ENCODE results near the gene USP37. TPM values are rescaled to one million over a fixed set of nuclear protein-coding genes. Genes with fewer than 3 reads are reported as not detected.

The USP37 gene
- polyA plus RNA-seq, 2 of the 4 experiments (the other 2 are of a cell fraction): 5.1 to 12.8 TPM

DNA sequence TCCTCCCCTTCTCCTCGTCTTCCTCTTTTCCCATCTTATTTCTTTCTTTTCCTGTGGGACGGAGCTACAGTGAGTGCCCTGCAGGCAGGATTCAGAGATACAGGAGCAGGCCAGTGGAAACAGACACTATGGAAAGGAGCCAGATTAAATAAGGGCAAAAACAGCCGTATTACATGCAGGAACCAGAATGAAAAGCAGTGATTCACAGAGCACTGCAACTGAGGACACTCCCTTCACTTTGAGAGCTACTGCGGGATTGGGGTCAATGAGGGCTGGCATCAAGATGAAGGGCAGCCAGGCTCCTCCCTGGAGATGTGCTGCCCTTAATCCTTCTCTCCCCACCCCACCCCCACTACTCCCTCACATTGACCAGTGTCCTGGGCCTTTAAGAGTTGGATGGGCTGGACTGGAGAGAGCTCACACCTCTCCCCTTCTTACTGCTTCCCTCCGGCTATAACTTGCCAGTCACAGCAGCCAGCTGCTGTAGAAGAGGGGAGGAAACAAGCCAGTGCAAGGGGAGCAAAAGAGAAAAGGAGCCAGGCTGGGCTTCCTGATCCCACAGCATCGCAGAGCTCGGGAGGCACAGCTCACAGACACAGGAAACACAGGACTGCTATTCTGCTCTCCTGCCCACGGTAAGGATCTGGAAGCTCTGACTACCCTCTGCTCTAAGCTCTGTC lies 39.4 kb upstream of the USP37 start, which contains the start of gene PLCD4:
Gene PLCD4 (plus strand): TSS at position 464 of the 680 bp plus-strand sequence. CDS start 7,841 bp downstream, outside the sequence.
- H3K4me3 ChIP-seq: peak within 1 kb of the TSS; percentile 14; the same call in 1 of the 3 replicates
- H3K27ac ChIP-seq: peak within 1 kb of the TSS; percentile 21 to 62; a peak in 4 of 6 replicates
- no peak for TF ChIP-seq NFE2L2 (conservative IDR thresholded peaks at IDR 0.05; ENCODE audit: low read length)
- TF ChIP-seq HEYL (CRISPR knock-in tag; IDR thresholded peaks at IDR 0.05): no peak
- no peak for TF ChIP-seq HOXA7 (CRISPR knock-in tag; IDR thresholded peaks at IDR 0.05)
- TF ChIP-seq HES2 (IDR thresholded peaks at IDR 0.05): no peak
- H3K4me1 ChIP-seq: peaks cover 26% of the 10 kb centered on the region
- CTCF ChIA-PET: interaction anchor here (0.8 to 2.2 kb wide), 5 partner anchors 10 to 422 kb away, joined by 3 to 12 read pairs (median 4); no protein-coding TSS in a partner anchor
- no peaks in the 10 kb centered on the region for H3K9me3 ChIP-seq
- FAIRE-seq (no peak), ATAC-seq (peak; percentile 84 to 86), DNase-seq (ENCODE audit: low read depth in 1 of 2, low spot score in 1 of 2) (peak in 1 of 2 experiments; percentile 52)
- WGBS (ENCODE audit: missing lambda C conversion rate): 11% methylated on average over 8 of the region's 8 CpGs
- POLR2A ChIA-PET: interaction anchor here (0.6 kb wide), 2 partner anchors 58 to 103 kb away, joined by 3 to 6 read pairs; no protein-coding TSS in a partner anchor
- peak within 1 kb of the TSS; percentile 56 for H3K4me2 ChIP-seq

DNA sequence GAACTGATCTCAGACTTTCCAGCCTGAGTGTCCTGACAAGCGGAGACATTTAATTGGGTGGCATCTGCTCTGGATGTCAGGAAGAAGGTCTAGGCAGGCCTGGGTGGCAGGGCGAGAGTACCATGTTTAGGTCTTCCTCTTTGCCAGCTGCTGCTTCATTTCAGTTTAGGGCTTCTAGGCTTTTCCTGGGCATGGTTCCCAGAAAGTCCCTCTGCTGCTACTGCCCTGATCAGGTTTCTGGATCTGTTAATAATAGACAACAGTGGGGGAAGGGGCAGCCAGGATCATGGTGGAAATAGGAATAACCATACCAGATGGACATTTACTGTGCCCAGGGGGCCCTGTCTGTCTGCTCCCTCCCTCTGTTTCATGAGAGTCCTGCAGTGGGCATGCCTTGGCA lies 37.3 kb upstream of the USP37 start:
- ChIA-PET POLR2A (no interaction called here), CTCF (no interaction called here)
- Histone ChIP-seq H3K4me2 (no peak overlapping the region), H3K4me1 (peaks cover 26% of the 10 kb centered on the region), H3K27ac (peak overlapping the region in 1 of 2 experiments; percentile 10; a peak in 1 of 6 replicates), H3K9me3 (no peaks in the 10 kb centered on the region), H3K4me3 (no peak overlapping the region)
- no peak for ATAC-seq
- TF ChIP-seq CEBPB (IDR thresholded peaks at IDR 0.05) (no peak), BHLHE40 (IDR thresholded peaks at IDR 0.05; ENCODE audit: low read depth, low read length) (no peak), USF2 (IDR thresholded peaks at IDR 0.05) (no peak), ATOH8 (CRISPR knock-in tag; IDR thresholded peaks at IDR 0.05; ENCODE audit: low read depth) (no peak), JUN (IDR thresholded peaks at IDR 0.05) (no peak), REST (IDR thresholded peaks at IDR 0.05) (no peak), PHF8 (IDR thresholded peaks at IDR 0.05; ENCODE audit: borderline replicate concordance, low read depth) (no peak), FOXS1 (CRISPR knock-in tag; IDR thresholded peaks at IDR 0.05) (no peak), ESRRA (IDR thresholded peaks at IDR 0.05; ENCODE audit: borderline replicate concordance, low read length) (no peak), MYC (IDR thresholded peaks at IDR 0.05; ENCODE audit: borderline replicate concordance, low read length) (no peak), ZSCAN20 (CRISPR knock-in tag; IDR thresholded peaks at IDR 0.05) (no peak), RNF2 (IDR thresholded peaks at IDR 0.05; ENCODE audit: borderline replicate concordance, low read depth) (no peak), GATA3 (IDR thresholded peaks at IDR 0.05; ENCODE audit: borderline replicate concordance) (no peak)
- TF ChIP-seq, protein P1, sequence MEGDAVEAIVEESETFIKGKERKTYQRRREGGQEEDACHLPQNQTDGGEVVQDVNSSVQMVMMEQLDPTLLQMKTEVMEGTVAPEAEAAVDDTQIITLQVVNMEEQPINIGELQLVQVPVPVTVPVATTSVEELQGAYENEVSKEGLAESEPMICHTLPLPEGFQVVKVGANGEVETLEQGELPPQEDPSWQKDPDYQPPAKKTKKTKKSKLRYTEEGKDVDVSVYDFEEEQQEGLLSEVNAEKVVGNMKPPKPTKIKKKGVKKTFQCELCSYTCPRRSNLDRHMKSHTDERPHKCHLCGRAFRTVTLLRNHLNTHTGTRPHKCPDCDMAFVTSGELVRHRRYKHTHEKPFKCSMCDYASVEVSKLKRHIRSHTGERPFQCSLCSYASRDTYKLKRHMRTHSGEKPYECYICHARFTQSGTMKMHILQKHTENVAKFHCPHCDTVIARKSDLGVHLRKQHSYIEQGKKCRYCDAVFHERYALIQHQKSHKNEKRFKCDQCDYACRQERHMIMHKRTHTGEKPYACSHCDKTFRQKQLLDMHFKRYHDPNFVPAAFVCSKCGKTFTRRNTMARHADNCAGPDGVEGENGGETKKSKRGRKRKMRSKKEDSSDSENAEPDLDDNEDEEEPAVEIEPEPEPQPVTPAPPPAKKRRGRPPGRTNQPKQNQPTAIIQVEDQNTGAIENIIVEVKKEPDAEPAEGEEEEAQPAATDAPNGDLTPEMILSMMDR (IDR thresholded peaks at IDR 0.05): no peak
- TF ChIP-seq, protein P2, sequence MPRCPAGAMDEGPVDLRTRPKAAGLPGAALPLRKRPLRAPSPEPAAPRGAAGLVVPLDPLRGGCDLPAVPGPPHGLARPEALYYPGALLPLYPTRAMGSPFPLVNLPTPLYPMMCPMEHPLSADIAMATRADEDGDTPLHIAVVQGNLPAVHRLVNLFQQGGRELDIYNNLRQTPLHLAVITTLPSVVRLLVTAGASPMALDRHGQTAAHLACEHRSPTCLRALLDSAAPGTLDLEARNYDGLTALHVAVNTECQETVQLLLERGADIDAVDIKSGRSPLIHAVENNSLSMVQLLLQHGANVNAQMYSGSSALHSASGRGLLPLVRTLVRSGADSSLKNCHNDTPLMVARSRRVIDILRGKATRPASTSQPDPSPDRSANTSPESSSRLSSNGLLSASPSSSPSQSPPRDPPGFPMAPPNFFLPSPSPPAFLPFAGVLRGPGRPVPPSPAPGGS (IDR thresholded peaks at IDR 0.05): no peak
- TF ChIP-seq, protein P3, sequence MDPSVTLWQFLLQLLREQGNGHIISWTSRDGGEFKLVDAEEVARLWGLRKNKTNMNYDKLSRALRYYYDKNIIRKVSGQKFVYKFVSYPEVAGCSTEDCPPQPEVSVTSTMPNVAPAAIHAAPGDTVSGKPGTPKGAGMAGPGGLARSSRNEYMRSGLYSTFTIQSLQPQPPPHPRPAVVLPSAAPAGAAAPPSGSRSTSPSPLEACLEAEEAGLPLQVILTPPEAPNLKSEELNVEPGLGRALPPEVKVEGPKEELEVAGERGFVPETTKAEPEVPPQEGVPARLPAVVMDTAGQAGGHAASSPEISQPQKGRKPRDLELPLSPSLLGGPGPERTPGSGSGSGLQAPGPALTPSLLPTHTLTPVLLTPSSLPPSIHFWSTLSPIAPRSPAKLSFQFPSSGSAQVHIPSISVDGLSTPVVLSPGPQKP (IDR thresholded peaks at IDR 0.05; ENCODE audit: low read depth, low read length): no peak
- TF ChIP-seq, protein P4, sequence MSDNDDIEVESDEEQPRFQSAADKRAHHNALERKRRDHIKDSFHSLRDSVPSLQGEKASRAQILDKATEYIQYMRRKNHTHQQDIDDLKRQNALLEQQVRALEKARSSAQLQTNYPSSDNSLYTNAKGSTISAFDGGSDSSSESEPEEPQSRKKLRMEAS (IDR thresholded peaks at IDR 0.05): no peak
- DNase-seq (ENCODE audit: low read depth in 1 of 2, low spot score in 1 of 2): no peak
- WGBS (ENCODE audit: missing lambda C conversion rate): 91% methylated on average over 2 of the region's 2 CpGs
- no peak for FAIRE-seq
